Fibroblast of lung (primary cell): ENCODE data around the gene SAFB2. TPM values are rescaled to one million over a fixed set of nuclear protein-coding genes. Genes with fewer than 3 reads are reported as not detected.

Experiments
- DNase-seq, 2 donors: peaks; one replicate each; pipeline versions ENCODE4 v3.0.0 to v3.0.0-alpha.2; 2010; ENCODE audit warnings: low read depth in 2 of 2
- H2AFZ ChIP-seq: 2 replicates; pipeline ENCODE4 v1.5.1; 2012; ENCODE audit warnings: low read length, control low read depth, inconsistent platforms
- H3K27ac ChIP-seq: 2 replicates; pipeline ENCODE4 v1.5.1; 2011; ENCODE audit warnings: low read length, control low read depth; ENCODE audit not compliant: insufficient read depth
- H3K27me3 ChIP-seq: 2 replicates; pipeline ENCODE4 v1.5.1; 2011; ENCODE audit warnings: mild to moderate bottlenecking, low read length; ENCODE audit not compliant: control insufficient read depth, insufficient read depth
- H3K36me3 ChIP-seq: 2 replicates; pipeline ENCODE4 v1.5.1; 2011; ENCODE audit warnings: low read length; ENCODE audit not compliant: control insufficient read depth, insufficient read depth
- H3K4me1 ChIP-seq: 2 replicates; pipeline ENCODE4 v1.5.1; 2011; ENCODE audit warnings: low read length; ENCODE audit not compliant: control insufficient read depth, insufficient read depth; ENCODE audit errors: extremely low read depth
- H3K4me2 ChIP-seq: 2 replicates; pipeline ENCODE4 v1.5.1; 2011; ENCODE audit warnings: low read length, control low read depth; ENCODE audit not compliant: insufficient read depth; ENCODE audit errors: extremely low read depth
- H3K4me3 ChIP-seq, 4 experiments: fragments of 200-600 bp in 1 of 4; sonication (generic) in 1 of 4; replicated peaks in 1 of 4; 2 replicates each; pipeline ENCODE4 v1.5.1; 2011 to 2016; ENCODE audit warnings: low read length in 4 of 4, low read depth in 3 of 4, mild to moderate bottlenecking in 3 of 4, control low read depth in 2 of 4, inconsistent platforms in 1 of 4, mixed read lengths in 1 of 4; ENCODE audit not compliant: insufficient read depth in 1 of 4; ENCODE audit errors: control extremely low read depth in 1 of 4
- H3K79me2 ChIP-seq: 2 replicates; pipeline ENCODE4 v1.5.1; 2012; ENCODE audit warnings: mild to moderate bottlenecking, low read length, inconsistent platforms; ENCODE audit not compliant: control insufficient read depth, insufficient read depth
- H3K9ac ChIP-seq: 2 replicates; pipeline ENCODE4 v1.5.1; 2011; ENCODE audit warnings: mild to moderate bottlenecking, low read length, control low read depth; ENCODE audit not compliant: insufficient read depth
- H3K9me3 ChIP-seq: 2 replicates; pipeline ENCODE4 v1.5.1; 2012; ENCODE audit warnings: low read depth, low read length; ENCODE audit not compliant: control insufficient read depth, insufficient read depth
- H4K20me1 ChIP-seq: 2 replicates; pipeline ENCODE4 v1.5.1; 2011; ENCODE audit warnings: low read length; ENCODE audit not compliant: control insufficient read depth, insufficient read depth; ENCODE audit errors: extremely low read depth
- EZH2 ChIP-seq: IDR thresholded peaks from 2 replicates; pipeline ENCODE4 v1.5.1; 2012; ENCODE audit warnings: low read length, control low read depth, mild to moderate bottlenecking; ENCODE audit errors: missing control alignments
- polyA plus RNA-seq, 2 donors: library from polyadenylated mRNA; depleted of rRNA in 1 of 2; stranded (reverse) in 1 of 2; unstranded in 1 of 2; fragments of >200 nt; gene quantifications; 2 replicates each; pipeline ENCODE4 v1.2.1, GENCODE V29; 2011 to 2012; ENCODE audit warnings: missing spikeins in 1 of 2
- total RNA-seq: library from RNA; depleted of rRNA; stranded (reverse); fragments of >200 nt; gene quantifications from 2 replicates; pipeline ENCODE4 v1.2.1, GENCODE V29; 2014
- TF ChIP-seq, protein P1 (sequence below), 2 donors: IDR thresholded peaks in 1 of 2; conservative IDR thresholded peaks in 1 of 2; 1 replicate in 1 of 2; 2 replicates in 1 of 2; pipeline ENCODE4 v1.5.1; 2011 to 2012; ENCODE audit warnings: low read length in 2 of 2, control low read depth in 1 of 2, inconsistent platforms in 1 of 2, low read depth in 1 of 2, mild to moderate bottlenecking in 1 of 2

The SAFB2 gene
- total and polyA plus RNA-seq, 2 donors (not counting 1 experiment from before 2014, with no cell fraction given), result 16.9 to 35.8 TPM

DNA sequence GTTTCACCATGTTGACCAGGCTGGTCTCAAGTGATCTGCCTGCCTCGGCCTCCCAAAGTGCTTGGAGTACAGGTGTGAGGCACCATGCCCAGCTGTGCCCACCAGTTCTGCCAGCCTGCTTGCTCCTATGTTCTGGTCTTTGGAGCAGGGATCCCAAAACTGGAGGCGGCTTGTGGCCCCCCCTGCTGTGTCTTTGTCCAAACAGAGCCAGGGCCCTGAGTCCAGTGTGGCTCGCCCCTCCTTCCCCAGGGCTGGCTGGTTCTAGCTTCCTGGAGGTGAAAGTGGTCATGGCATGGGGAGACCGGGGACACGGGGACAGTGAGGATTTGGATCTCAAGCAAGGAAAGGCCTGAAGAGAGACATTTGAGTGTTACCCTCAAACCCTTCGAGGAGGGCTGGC lies 43.3 kb downstream of the SAFB2 start:
- Histone ChIP-seq H3K79me2 (no peaks in the 10 kb centered on the region), H3K4me1 (no peaks in the 10 kb centered on the region), H4K20me1 (no peaks in the 10 kb centered on the region), H3K27me3 (no peaks in the 10 kb centered on the region), H3K4me3 (no peak overlapping the region), H3K36me3 (no peaks in the 10 kb centered on the region), H3K4me2 (no peak overlapping the region), H3K27ac (no peak overlapping the region), H3K9ac (no peak overlapping the region), H3K9me3 (no peaks in the 10 kb centered on the region), H2AFZ (no peak overlapping the region)
- TF ChIP-seq, protein P1, sequence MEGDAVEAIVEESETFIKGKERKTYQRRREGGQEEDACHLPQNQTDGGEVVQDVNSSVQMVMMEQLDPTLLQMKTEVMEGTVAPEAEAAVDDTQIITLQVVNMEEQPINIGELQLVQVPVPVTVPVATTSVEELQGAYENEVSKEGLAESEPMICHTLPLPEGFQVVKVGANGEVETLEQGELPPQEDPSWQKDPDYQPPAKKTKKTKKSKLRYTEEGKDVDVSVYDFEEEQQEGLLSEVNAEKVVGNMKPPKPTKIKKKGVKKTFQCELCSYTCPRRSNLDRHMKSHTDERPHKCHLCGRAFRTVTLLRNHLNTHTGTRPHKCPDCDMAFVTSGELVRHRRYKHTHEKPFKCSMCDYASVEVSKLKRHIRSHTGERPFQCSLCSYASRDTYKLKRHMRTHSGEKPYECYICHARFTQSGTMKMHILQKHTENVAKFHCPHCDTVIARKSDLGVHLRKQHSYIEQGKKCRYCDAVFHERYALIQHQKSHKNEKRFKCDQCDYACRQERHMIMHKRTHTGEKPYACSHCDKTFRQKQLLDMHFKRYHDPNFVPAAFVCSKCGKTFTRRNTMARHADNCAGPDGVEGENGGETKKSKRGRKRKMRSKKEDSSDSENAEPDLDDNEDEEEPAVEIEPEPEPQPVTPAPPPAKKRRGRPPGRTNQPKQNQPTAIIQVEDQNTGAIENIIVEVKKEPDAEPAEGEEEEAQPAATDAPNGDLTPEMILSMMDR (conservative IDR thresholded peaks at IDR 0.05 in 1 of 2, IDR thresholded peaks at IDR 0.05 in 1 of 2; ENCODE audit: low read depth in 1 of 2, low read length in 2 of 2), result no peak
- no peak for TF ChIP-seq EZH2
- no peak for DNase-seq

DNA sequence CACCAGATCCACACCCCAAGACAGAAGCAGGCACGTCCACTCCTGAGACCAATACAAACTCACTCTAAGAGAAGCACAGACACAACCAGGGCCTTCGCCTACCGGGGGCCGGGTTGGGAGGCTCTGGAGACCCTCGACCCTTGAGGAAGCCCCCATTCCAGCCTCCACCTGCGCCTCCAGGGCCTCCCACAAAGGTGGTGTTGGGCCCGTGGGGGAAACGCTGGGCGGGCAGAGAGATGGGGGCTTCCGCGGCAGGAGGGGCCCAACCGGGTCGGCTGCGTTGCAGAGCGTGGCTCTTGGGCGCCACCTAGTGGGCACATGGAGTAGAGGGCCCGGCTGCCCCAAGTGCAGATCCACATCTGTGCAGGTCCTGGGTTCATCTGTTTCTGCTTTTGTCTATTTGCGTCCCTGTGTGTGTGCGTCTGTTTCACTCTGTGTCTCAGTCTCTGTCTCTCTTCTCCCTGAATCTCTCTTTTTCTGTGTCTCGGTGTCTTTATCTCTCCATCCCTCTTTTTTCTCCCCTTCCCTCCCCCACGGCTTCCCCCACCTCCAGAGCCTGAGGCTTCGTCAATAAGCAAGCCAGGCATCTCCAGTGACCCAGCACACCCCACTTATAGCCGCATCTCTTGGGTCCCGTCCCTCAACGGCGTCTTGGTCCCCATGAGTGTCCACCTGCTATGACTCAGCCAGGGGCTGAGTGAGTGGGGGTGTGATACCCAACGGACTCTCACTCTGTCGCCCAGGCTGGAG lies 44.3 kb downstream of the SAFB2 start:
- Histone ChIP-seq H3K9ac (no peak overlapping the region), H3K4me3 (peak overlapping the region in 1 of 4 experiments; percentile 27), H2AFZ (no peak overlapping the region), H3K9me3 (no peaks in the 10 kb centered on the region), H3K79me2 (no peaks in the 10 kb centered on the region), H3K27ac (no peak overlapping the region), H3K4me2 (no peak overlapping the region), H3K36me3 (no peaks in the 10 kb centered on the region), H3K4me1 (no peaks in the 10 kb centered on the region), H4K20me1 (no peaks in the 10 kb centered on the region), H3K27me3 (no peaks in the 10 kb centered on the region)
- TF ChIP-seq, protein P1 (conservative IDR thresholded peaks at IDR 0.05 in 1 of 2, IDR thresholded peaks at IDR 0.05 in 1 of 2; ENCODE audit: low read depth in 1 of 2, low read length in 2 of 2), result peak; percentile 84 to 87
- no peak for TF ChIP-seq EZH2
- peak in 1 of 2 donors; percentile 40 for DNase-seq

DNA sequence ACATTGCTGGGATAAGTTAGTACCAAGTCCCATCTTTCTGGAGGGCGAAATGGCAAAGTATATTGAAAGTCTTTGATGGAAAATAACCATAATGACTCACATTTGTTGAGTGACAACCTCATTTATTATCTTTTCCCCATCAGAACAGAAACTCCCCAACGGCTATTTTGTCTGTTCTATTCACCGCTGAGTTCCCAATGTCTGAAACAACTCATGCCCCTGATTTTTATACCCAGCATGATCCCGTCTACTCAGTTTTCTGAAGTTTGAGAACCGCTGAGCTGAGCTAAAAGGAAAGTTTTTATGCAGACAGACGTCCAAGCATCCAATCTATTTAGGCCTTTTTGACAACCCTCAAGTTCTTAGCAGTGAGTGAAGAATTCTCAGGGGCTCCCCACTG lies 47.0 kb downstream of the SAFB2 start:
- Histone ChIP-seq H3K27ac (no peak overlapping the region), H3K9ac (no peak overlapping the region), H3K9me3 (no peaks in the 10 kb centered on the region), H4K20me1 (no peaks in the 10 kb centered on the region), H2AFZ (no peak overlapping the region), H3K4me1 (no peaks in the 10 kb centered on the region), H3K4me2 (no peak overlapping the region), H3K27me3 (no peaks in the 10 kb centered on the region), H3K79me2 (no peaks in the 10 kb centered on the region), H3K36me3 (no peaks in the 10 kb centered on the region), H3K4me3 (no peak overlapping the region)
- no peak for DNase-seq
- TF ChIP-seq, protein P1 (conservative IDR thresholded peaks at IDR 0.05 in 1 of 2, IDR thresholded peaks at IDR 0.05 in 1 of 2; ENCODE audit: low read depth in 1 of 2, low read length in 2 of 2), result no peak
- TF ChIP-seq EZH2, result no peak
